OCI-M2 (cell line): ENCODE data around the gene GRID1.

ENCODE experiments used
- DNase-seq: peaks from one replicate; lab custom pipeline; 2025; ENCODE audit not compliant: unreplicated experiment; lab: John Stamatoyannopoulos, UW

The GRID1 gene

GRCh38 chr10:86295351-86295750 is 71.2 kb downstream of the GRID1 start:
- no peak for DNase-seq

DNA sequence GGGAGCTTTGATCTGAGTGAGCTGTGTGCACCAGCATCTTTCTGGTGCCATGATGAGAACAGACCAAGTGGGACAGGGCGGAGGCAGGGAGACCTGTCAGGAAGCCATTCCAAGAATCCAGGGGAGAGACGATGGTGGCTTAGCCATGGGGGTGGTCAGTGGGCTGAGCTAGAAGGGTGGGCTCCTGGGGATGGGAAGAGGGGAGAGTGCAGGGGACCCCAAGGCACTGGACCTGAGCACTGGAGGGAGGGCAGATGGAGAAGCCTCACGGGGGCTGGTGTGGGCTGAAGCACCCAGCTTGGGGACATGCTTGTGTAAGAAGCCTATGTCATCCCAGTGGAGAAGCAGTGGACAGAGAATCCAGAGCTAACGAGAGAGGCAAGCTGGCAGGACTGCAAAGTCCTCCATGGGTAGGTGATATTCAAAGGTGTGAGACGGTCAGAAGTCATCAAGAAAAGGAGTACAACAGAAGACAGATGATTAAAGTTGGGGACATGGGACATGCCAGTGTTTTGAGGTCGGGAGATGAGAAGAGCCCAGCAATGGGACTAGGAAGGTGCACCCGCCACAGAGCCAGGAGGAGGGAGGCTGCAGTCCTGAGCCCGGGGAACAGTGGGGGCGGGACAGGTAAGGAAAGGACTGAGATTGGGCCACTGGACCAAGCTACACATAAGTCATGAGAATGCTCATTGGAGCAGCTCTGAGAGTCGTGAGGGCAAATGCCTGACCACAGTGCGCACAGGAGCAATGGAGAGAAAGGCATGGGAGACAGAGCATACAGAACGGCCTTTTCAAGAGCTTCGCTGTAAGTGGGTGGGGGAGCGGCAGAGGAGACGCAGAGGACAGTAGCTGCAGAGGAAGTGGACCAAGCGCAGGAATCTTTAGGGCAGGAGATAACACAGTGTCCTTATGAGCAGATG is 72.0 kb downstream of the GRID1 start:
- DNase-seq: no peak

- DNase-seq: no peak
These were observed 73.2 kb downstream of the GRID1 start for GRCh38 chr10:86293396-86293791.

DNA sequence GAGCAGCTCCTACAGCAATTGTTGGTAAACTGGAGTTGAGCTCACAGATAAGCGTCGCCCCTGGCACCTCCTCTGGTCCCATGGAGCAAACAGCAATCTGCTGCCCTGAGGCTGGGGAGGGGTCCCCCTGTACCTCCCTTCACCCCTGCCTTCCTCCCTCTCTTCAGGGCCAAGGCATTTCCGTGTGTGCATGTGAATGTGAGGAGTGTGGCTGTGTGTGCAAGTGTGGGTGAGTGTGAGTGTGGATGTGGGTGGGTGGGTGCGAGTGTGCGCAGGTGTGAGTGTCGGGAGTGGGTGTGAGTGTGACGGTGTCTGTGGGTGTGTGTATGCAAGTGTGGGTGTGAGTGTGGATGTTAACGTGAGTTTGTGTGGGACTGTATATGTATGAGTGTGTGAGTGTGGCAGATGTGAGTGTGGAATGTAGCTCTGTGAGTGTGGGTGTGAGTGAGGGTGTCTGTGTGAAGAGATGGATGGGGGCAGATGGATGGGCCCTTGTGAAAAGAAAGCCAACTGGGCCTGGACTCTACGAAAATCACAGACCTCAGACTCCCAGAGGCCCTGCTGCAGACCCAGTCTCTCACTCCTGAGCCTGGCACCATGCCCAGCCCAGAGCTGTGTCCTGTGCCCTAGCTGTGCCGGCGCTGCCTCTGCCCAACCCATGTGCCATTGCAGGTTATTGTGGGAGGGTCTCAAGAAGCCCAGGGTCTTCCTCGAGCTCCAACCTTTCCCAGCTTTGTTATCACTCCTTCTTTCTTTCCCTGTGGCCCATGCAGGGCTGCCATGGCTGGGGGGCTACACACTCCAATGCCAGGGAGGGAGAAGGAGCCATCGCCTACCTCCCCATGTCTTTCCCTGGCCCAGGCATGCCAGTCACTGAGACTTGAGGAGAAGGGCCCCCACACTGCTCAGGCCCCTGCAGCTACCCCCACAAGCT is 73.9 kb downstream of the GRID1 start:
- DNase-seq: no peak

GRCh38 chr10:86291616-86292340 is 74.8 kb downstream of the GRID1 start:
- DNase-seq: no peak

GRCh38 chr10:86290933-86291615 is 75.5 kb downstream of the GRID1 start:
- no peak for DNase-seq

DNA sequence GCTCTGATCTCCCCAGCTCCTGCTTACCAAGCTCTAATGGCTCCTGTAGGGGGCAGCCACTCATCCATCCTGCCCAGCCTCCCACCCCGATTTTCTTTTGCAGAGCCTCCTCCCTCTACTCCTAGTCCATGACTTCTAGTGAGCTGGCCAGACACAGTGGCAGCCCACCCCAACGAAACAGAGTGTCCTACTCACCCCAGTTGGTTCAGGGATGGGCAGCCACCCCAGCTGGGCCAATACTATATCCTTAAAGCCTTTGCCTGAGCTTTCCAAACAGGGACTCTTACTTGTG is 77.1 kb downstream of the GRID1 start:
- DNase-seq: no peak

DNA sequence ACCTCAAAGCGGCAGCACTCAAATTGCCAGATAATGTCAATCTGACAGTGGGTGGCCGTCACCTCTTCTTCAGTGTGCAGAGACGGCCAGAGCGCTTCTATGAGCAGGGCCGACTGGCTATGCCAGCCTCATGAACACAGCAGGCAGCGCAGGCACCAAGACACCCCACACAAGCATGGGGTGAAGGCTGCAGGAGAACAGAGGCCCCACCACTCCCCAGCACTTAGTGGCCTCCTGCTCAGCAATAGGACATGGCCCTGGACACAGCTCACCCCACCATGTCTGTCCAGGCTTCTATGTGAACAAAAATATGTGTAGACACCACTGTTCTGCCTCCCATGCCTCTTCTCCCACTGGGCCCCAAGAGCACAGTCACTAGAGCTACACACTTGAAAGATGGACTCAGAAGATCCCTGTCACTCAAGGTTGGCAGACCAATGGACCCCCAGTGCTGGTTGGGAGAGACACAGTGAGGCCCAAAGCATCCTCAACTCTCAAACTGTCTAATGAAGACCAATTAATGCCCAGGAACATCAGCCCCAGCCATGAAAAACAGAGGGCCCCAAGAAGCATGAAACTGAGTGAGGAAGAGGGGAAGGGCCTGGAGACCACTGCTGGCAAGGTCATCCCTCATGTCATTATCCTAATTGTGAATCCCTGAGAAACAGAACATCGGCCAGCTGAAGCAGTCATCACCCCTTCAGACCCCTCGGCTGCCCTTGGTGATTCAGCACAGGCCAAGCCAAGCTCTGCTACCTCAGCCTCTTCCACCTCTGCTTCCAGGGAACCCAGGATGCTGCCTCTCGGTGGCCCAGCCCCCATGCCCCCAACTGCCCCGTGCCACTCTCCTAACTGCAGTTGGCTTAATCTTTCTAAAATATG is 77.7 kb downstream of the GRID1 start:
- no peak for DNase-seq

- DNase-seq: no peak
These were observed 78.5 kb downstream of the GRID1 start for GRCh38 chr10:86287966-86288579.

DNA sequence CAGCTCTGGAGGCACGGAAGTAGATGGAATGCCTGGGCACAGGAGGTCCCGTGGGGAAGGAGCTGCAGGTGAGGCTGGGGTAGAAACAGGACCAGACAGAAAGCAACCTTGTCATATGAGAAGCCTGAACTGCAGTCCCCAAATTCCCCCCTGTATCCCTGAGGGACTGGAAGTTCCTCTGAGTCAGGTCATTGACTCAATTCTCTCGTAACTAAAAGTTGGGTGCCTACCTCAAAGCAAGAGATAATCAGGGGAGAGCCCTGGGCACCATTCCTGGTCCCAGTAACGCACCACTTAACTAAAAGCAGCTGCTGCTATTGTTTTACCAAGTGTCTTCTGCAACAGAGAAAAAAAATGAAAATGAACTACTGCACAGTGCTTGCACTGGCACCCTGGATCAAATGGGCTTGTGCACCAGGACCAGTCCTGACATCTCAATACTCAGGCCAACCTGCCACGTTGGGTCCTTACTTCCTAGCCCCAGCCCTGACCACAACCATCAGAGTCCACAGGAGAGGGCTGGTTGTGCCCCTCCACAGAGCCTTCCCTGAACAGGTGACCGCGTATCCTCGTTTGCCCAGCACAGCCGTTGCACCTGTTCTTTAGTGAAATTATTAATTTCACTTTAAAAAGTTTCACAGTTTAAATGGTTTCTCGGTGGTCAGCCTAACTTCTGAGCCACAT is 79.3 kb downstream of the GRID1 start:
- no peak for DNase-seq

- no peak for DNase-seq
These were observed 80.1 kb downstream of the GRID1 start for GRCh38 chr10:86286236-86287109.

GRCh38 chr10:86285136-86285790 is 81.3 kb downstream of the GRID1 start:
- DNase-seq: no peak

DNA sequence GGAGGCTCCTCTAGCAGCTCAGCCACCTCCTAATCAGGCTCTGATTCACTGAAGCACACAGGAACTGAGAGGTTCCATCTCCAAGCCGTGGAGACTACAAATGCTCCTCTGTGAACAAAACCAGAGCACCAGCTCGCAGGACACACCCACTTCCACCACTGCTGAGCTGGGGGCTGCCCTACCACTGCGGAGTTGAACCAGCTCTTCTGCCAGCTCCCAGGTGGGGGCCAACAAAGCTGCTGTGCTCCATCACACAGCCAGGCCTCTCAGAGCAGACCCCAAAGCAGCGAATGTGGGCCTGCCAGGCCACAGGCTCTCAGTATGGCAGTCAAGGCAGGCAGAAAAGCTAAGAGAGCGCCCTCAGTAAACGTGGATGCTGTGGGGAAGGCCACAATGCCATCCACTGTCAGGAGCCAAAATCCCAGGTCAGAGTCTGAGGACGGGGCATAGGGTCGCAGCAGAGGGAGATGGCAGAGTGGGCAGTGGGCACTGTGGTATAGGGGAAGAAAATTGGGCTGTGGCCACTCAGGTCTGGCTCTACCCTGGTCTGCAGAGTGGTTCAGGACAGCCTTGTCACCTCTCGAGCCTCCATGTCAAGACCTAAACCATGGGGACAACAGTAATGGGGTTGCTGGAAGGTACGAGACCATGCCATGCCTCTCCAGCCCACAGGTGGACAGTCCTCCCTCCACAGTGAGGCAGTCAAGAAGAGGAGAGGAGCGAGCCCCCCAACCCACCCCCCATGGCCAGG is 82.1 kb downstream of the GRID1 start:
- no peak for DNase-seq

GRCh38 chr10:86283466-86284287 is 82.9 kb downstream of the GRID1 start:
- DNase-seq: no peak

GRCh38 chr10:86282664-86283465 is 83.7 kb downstream of the GRID1 start:
- DNase-seq: no peak
